NCI-H345 treated with DMSO at 0.1 percent for 48 hours (cell line): ENCODE results near the gene TYMP.

Experiments
- DNase-seq: peaks from one replicate; lab custom pipeline; 2025; ENCODE audit not compliant: unreplicated experiment; lab: John Stamatoyannopoulos, UW

The TYMP gene

DNA sequence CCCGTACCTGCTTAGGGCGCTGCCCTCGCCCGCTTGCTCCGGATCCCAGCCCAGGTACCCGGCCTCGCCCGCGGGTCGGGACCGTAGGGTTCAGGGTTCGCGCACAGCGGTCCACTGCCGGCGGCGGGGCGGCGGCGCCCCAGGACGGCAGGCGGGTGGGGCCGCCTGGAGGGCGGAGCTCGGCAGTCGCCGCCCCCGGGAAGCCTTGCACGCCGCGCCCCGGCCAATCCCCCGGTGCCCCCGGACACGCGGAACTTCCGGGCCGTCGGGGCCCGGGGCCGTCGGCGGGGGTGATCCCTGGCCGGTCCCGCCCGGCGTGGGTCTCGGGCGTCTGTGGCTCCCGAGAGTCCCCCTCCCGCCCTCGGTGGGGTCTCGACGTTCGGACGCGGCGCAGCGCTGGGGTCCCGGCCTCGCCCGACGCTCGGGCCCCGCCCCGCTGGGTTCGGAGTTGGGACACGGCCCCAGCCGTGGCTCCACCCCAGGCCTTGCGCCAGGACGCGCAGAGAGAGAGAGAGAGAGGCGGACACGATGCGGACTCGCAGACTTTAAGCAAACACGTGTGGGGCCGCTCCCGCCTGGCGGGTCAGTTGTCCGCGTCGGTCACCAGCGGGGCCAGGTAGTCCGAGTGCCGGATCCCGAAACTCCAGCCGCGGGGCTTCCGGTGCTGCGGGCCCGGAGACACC lies at the start of gene TYMP:
TSS of gene TYMP (minus strand) at position 116 of the 683 bp plus-strand sequence. CDS start 303 bp downstream, outside the sequence.
- DNase-seq: no peak

- DNase-seq: no peak
Observed at GRCh38 chr22:50578776-50579310, 49.0 kb upstream of the TYMP start.

DNA sequence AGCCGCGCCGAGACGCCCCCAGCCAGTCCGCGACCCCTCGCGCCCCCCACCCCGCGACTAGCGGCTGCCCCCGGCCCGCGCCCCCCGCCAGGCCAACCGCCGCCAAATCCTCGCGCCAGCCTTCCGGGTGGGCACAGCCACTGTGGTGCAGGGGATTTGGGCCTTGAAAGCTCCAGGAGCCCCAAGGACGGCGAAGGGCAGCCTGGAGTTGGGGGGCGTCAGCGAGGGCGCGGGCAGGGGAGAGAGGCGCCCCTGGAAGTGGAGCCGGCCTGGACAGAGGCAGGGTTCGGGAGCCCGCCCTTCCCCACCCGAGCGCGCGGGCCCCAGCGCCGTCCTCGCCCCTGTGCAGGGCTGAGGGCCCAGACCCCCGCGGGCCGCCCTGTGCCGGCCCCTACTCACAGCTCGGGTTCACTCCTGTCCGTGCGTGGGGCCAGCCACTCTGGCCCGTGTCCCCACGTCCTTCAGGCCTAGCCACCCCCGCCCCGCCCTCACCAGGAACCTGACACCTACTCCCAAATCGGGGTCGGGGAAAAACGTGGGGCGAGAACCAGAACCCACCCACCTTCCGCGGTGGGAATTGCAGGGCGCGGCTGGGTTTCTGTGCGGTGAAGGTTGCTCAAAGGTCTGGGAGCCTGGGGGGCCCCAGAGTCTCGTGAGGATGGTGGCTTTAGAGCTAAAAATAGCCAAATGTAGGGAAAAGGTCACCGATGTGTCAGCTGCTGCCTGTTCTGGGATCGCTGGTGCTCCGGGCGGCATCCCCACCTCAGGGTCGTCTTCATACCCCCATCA lies 48.4 kb upstream of the TYMP start, which contains the start of gene CPT1B:
TSS of gene CPT1B (minus strand) at position 441 of the 789 bp plus-strand sequence. CDS start 512 bp downstream, outside the sequence.
- DNase-seq: no peak

DNA sequence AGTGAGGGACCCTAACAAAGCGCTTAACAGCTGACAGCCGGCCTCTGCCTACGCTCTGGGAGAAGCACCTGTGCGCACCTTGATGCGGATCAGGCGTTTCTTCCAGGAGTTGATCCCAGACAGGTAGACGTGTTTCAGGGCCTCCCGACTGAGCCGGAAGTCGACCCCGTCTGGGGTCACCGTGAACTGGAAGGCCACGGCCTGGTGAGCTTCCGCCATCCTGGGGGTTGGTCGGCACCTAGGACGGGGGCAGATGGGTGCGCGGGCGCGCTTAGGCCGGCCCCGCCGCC lies 47.8 kb upstream of the TYMP start:
- no peak for DNase-seq

DNA sequence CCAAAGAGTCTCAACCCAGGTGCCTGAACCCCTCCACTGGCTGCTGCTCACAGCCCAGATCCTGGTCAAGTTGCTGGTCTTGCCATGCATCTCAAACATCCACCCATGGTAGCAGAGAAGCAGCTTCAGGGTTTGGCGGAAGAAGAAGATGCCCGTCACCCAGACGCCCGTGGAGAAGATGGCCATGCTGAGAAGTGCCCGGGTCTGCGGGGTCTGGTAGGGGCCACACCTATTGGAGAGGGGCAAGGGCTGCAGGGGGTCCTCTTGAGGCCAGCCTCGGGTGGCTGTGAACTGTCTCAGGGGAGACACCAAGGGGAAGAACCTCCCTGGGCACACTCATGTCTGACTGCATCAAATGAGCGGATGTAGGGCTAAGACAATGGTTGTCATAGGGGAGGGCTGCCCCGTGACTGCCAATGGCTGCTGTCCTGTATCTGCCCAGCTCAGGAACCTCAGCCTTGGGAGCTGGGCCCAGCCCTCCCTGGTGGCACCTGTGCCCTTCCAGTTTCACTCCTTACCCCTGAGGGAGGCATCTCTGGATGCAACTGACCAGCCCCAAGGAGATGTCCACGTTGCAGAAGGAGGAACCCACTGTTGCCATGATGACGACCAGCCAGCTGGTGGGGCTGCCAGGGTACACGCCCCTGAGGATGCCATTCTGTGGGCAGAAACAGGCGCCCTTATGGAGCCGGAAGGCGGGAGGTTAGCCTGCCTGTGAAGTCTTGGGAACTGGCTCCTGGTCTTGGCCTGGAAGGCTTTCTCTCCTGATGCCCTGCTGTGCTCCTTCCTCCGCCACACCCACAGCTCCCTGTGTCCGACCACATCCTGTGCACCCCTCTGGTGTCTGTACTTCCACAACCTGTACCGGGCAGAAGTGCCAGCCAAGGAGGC lies 47.2 kb upstream of the TYMP start:
- no peak for DNase-seq

DNA sequence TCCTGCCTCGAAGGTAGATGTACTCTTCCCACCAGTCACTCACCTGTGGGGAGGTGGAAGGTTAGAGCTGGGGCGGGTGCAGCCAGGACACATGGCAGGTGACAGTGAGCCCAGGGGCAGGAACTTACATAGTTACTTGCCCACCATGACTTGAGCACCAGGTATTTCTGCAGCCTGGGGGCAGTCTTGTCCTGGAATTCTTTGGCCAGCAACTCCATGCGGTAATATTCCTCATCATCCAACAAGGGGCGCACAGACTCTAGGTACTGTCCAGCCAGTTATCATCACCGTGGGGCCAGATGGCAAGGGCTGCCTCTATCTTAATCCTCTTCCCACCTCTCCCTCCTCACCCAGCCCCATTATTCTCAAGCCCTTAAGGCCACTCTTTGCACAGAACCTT lies 46.3 kb upstream of the TYMP start:
- DNase-seq: no peak

GRCh38 chr22:50575426-50575941 lies 45.7 kb upstream of the TYMP start:
- DNase-seq: no peak

GRCh38 chr22:50574383-50574755 lies 44.6 kb upstream of the TYMP start:
- no peak for DNase-seq

DNA sequence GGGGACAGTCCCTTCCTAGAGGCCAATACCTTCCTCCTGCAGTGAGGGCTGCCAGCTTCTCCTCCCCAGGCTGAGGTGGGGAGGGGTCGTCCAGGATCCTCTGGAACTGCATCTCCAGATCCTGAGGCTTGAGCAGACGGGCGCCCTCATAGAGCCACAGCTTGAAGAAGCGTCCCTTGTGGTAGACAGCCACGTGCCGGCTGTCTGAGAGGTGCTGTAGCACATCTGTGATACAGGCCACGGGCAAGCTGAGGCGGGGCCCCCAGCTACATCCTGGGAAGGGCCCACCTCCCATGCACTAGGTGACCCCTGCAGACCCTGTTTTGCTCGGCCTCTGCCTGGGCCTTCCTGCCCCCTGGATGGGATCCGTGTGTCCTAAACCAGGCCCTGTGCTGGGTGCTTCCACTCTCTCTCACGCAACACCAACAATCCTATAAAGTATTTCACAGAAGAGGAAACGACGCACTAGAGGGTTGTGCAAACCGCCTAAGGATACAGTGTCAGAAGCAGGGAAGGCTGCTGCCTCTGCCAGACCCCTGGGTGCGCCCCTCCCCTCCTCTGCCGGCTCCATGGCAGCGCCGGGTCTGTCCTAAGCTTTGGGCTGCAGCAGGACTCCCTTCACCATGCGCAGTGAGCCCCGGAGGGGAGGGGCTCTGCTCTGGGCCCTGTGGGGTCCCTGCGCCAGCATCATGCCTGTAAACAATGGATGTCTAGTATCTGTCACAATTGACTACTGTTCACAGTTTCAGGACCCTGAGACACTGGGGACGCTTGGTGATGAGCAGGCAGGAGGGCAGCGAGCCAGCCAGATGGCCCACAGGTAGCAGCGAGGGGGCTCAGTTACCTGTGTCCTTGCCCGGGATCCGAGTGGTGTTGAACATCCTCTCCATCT lies 43.9 kb upstream of the TYMP start:
- no peak for DNase-seq

GRCh38 chr22:50572965-50573364 lies 43.2 kb upstream of the TYMP start:
- no peak for DNase-seq

DNA sequence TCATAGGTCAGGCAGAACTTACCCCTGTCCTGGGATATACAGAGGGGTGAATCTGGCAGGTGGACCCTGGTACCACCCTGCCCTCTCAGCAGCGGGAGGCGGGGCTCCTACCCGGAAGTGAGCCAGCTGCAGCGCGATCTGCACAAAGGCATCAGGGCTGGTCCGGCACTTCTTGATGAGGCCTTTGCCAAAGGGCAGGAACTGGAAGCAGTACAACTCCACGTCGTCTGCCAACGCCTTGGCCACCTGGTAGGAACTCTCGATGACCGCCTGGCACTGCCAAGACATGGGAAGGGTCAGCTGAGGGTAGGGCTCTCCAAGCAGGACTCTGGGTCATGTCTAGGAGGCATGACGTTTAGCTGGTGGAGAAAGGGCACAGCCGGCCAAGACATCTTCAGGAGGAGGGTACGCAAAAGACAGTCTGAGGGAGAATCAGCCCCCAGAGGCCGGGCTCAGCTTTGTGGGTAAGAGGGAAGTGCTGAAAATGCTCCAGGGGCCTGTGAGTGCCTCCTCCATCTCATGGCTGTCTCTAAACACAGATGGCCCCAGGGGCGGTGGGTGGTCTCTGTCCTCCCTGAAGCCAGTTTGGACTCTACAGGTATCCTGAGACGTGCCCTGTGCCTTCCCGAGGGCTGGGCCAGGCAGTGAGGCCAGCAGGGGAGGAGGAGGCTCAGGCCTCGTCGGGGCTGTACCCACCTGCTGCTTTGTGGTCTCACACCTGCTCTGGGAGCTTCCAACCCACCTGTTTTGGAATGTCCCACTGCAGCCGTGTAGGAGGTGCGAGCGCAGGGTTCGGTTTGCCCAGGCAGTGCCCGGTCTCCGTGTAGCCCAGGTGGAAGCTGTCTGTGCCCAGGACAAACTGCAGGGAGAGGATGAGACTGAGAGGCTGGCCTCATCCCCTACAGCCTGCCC lies 41.7 kb upstream of the TYMP start:
- DNase-seq: no peak

GRCh38 chr22:50570861-50571260 lies 41.0 kb upstream of the TYMP start:
- no peak for DNase-seq

GRCh38 chr22:50569896-50570535 lies 40.2 kb upstream of the TYMP start:
- no peak for DNase-seq

DNA sequence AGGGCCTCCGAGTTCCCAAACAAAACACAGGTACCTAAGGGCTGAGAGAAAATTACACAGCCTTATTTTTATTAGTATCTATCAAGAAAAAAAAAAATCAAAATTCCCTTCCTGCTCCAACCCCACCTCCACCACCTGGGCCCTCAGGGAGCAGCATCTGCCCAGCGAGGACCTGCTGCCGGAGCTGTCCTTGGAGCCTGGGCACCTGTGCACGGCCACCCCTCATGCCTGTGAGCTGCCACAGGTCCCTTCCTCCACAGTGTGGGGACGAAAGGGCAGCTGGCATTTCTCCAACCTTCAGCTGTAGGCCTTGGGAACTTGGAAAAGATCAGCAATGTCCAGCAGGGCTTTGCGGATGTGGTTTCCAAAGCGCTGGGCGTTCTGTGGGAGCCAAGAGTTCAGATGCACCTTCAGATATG lies 39.2 kb upstream of the TYMP start:
- no peak for DNase-seq

GRCh38 chr22:50568626-50569025 lies 38.8 kb upstream of the TYMP start:
- DNase-seq: no peak

GRCh38 chr22:50567721-50568252 lies 38.0 kb upstream of the TYMP start:
- no peak for DNase-seq

- DNase-seq: no peak
Observed at GRCh38 chr22:50564289-50564688, 34.5 kb upstream of the TYMP start.

DNA sequence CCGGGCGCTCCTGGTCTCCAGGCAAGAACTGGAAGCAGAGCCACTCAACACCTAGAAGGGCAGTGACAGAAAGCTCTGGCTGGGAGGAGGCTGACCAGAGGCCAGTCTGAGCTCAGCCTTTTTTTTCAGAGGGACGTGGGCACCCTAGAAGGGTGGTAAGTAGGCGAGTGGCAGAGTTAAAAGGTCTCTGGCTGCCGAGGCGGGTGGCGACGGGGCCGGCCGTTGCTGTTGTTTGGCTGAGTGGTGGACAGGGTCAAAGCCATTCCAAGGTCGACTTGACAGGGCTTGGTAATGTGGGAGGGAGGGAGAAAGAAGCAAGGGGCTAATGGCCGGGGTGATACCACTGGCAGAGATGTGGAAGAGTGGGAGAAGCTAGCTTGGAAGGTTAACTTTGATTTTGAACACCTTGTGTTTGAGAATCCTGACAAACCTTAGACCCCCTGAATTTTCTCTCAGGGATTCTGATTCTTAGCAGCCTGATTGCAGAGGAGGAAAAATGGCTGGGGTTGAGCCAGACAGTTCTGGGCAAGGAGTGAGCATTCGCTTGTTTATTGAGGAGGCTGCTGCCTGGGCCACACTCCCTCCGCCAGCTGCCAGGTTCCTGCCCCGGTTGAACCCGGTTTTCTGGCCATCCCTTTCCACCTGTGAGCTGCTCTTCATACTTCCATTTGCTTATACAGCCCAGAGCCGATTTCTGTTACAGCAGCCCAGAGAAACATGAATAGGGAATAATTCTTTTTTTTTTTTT lies 33.8 kb upstream of the TYMP start:
- DNase-seq: no peak
